Measurements from ENCODE around the gene CLIP4.
"Not testable (repeated sequence)": the region's sequence is repeated elsewhere in the genome, so short reads cannot be mapped to it uniquely, and the experiment has no call there.

The CLIP4 gene
- 52.4 to 91.4 (median 83.2) reads per million in 4 donors for total RNA-seq

DNA sequence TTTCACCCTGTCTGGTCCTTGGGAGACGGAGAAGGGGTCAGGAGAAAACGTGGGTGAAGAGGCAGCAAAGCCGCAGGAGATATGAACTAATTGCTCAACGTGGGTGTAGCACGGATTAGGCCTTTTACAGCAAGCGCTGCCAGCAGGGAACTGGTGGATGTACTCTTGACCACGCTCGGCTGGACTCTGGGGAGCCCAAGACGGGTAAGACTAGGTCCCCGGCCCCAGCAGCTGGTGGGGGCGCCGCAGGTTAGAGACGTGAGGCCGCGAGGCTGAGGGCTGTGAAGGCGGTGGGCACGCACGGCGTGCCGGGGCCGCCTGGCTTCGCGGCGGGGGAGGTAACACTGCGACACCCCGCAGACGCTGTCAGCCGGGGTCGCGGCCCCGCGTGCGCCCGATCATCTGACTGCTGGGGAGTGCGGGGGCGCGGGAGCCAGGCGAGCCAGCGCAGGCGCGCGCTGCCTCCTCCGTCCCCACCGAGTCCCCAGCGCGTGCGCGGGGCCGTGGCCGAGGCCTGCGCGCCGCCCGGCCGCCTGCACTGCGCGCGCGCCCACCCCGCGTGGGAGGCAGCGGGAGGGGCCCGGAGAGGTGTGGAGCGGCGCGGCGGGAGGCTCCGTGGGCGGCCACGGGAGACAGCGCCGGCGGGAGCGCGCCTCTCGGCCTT lies at the start of gene CLIP4:
TSS of gene CLIP4 (plus strand) at position 470 of the 664 bp plus-strand sequence. CDS start 5,974 bp downstream, outside the sequence.
- DNase-seq: peak; percentile 48 to 75 (median 56)

DNA sequence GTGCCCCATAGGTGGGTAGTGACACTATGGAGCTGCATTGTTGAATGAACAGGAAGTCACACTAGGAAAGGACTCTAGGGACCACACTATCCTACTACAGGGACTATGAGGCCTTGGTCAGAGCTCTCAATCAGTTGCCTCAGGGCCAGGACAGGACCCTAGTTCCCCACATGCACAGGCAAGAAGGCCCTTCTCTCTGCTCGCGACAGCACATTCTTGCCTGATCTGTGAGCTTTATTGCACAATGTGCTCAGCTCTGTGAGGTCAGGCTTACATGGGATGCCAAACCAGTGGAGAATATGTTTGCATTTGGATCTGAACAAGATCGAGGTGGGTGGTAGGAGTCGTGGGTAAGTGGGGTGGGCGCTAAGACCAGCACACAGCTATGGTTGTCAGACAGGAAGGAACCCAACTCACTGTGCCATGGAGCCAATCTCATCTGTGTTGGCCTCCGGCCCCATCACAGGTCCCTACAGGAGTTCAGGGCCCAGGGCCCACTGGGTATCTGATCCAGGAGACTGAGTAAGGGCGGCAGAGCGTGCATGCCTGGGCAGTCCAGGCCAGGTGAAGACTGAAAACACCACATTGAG lies 48.8 kb upstream of the CLIP4 start:
- no peak for DNase-seq

- DNase-seq: no peak
Measured at GRCh38 chr2:29066997-29067605, 48.1 kb upstream of the CLIP4 start.

- no peak for DNase-seq
Measured at GRCh38 chr2:29068513-29068912, 46.7 kb upstream of the CLIP4 start.

DNA sequence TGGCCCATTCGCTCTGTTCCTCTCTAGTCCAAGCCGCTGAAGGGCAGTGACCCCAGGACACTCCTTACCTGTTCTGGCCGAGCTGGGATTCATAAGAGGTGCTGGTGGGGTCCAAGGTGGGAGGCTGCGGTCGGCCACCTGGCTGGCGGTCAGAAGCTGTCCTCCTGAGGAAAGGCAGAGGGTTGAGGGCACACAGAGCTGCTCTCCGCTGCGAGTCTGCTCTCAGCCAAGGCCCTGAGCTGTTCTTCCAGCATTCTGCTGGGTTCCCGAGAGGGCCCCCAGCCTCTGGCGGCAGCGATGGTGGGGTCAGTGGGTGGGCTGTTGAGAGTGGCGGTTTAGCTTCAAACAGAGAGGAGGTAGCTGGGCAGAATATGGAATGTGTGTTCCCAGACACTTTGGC lies 44.7 kb upstream of the CLIP4 start:
- no peak for DNase-seq

DNA sequence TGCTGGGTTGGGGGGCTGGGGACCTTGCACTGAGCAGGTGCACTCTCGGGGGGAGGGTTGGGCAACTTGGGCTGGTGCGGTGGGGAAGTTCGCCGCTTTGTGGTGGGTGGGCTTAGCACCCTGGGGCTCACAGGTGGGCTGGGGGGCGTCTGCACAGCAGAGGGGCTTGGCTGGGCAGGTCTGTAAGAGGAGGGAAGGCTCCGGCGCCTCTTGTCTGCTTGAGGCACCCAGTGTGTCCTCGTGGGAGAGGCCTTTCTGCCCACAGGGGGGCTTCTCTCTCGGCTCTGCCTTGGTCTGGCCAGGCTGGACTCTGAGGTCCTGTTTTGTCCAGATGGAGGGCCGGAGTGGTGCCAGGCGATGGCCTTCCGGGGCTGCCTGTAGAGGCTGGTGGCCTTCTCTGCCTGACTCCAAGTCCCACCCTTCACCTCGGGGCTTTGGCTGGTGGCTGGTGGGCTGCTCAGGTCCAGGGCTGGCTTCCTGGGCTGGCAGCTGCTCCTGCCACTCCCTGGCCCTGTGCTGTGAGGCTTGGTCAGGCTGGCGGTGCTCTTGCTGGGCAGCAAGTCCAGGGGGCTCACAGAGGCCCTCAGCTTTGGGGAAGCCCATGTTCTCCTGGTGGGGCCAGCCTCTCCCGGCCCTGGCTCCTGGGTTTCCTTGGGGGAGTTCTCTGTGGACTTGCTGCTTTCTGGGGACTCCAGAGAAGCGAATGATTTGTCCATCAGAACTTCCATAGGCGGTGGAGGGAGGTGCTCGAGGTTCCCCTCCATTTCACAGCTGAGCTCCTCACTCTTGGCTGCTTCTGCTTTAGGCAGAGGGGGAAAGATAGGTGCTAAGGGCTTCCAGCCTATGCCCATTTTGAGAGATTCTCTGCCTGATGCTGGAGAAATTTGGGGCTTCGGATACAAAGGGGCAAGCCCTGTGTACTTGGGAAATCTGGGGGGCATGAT lies 43.9 kb upstream of the CLIP4 start:
- DNase-seq: no peak

DNA sequence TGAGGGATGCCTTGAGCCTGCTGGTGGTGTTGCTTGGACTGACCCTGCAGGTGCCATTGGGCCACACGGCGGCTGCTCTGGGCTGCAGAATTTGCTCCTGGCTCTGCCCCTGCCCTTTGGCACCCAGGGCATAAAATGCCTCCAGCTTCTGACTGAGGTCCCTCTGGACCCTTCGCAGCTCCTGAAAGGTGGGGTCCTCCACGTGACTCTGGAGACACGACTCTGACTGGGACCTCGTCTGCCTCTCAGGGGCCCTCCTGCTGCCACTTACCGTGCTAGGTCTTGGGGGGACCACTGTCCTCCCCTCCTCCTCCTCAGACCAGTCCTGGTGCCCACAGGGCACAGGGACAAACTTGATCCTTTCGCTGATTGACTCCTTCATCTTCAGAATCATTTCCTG lies 43.0 kb upstream of the CLIP4 start:
- no peak for DNase-seq

- DNase-seq: no peak
Measured at GRCh38 chr2:29072971-29073725, 42.1 kb upstream of the CLIP4 start.

DNA sequence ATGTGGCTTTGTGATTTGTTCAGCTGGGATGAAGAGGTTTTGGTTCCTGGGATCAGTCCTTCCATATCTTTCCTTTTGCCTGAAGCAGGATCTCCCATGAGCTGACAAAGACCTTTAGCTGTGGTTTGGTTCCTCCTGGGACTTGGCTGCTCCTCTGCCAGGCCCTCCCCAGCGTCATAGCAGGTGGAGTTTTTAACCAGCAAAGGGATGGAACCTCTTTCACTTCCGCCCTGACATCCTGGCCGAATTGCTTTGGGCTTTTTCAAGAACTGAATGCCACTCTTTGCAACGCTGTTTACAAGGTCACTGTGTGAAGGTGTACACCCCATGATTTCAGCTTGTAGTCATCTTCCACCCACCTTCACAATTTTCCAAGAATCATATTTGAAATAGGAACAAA lies 41.3 kb upstream of the CLIP4 start:
- DNase-seq: no peak

DNA sequence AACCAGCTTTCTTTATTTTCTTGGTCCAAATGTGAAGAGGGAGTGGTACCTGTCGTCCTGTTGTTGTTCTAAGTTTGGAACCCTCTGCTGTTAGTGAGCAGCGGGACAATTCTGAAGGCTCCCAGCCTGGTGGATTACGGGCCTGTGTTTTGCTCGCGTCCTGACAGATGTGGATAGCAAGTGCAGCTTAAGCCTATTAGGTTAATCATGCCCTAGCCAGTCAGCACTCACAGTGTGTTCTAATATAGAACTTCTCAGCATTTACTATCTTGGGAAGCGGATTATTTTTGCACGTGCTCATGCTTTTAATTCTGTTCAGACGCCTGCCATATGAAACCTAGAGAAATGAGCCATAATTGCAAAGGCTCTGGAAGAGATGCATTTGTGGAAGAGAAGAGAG lies 40.8 kb upstream of the CLIP4 start, which contains the start of gene PCARE:
TSS of gene PCARE (minus strand) at position 113 of the 400 bp plus-strand sequence. CDS start 262 bp downstream, outside the sequence.
- no peak for DNase-seq

DNA sequence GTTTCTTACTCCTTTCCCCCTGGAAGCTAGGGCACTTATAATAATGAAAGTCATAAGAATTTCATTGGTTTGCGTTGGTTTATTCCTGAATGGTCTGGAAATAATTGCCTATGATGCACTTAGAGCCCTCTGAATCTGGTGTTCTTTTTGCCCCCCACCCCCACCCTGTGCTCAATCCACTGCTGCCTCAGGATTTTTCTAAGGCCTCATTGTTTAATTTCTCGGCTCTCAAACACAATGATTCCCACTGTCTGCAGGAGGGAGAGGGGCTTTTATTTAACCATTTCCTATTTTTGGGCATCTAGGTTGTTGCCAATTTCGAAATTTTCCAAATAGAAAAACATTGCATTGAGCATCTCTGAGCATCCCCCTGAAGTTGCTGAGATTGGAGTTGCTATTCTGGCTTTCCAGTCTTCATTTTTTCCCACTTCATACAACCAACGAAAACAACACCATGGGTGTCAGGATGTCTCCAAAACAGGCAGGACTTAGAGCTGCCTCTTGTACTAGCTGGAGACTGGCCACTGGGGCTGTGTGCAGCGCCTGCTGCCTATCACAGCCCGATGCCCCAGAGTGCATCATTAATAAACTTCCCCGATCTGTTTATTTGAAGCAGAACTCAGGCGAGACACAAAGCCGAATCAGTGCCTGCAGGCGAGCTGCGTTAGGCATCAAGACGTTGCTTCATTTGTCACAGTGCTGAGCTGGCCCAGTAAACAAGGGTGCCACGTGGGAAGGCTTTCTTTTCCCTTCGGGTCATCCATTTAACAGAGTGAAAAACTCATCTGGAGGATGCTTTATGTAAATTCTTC lies 39.1 kb upstream of the CLIP4 start:
- no peak for DNase-seq

- DNase-seq: no peak
Measured at GRCh38 chr2:29079887-29080286, 35.3 kb upstream of the CLIP4 start.

DNA sequence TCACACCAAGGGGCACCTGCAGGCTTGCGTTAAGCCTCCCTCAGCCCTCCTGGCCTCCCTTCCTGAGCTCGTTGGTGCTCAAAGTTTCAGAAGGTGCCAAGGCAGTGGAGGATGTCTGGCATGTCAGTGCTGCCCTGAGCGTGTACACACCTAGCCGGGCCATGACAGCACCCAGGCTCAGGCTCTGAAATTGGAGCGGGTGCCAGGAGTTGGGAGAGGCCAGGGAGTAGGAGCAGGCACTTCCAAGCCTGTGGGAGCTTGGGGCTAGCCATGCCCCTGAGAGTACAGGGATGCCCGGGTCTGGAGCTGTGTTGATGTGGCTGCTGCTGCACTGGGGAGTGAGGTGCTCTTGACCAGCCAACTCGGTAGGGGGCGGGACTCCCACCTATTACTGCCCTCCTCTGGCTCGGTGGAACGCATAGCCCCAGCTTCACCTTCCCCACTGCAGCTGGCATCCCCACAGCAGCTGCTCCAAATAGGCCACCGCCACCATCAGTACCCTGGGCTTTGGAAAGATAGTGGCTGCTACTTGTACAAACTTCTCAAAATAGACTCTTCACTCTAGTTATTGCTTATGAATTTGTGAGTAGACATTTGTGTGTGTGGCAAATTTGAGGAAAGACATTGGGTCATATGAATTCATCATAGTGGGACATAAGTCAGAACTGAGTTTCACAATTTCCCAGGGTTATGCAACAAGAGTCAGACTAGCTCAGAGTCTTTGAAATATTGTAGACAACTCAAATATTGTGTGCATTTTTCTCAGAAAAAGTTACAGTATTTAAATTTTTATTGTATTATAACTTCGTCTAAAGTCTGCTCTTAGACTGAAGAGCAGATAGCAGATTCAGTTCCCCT lies 34.1 kb upstream of the CLIP4 start:
- DNase-seq: no peak

GRCh38 chr2:29082804-29083495 lies 32.3 kb upstream of the CLIP4 start:
- no peak for DNase-seq

DNA sequence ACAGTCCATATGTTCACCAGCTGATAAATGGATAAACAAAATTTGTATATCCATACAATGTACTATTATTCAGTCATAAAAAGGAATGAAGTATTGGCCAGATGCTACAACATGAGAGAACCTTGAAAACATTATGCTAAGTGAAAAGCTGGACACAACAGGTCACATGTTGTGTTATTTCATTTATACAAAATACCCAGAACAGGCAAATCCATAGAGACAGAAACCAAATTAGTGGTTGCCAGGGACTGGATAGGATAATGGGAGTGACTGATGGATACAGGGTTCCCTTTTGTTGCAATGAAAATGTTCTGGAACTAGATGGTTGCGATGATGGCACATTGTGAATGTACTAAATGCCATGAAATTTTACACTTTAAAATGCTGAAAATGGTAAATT lies 30.7 kb upstream of the CLIP4 start:
- no peak for DNase-seq

DNA sequence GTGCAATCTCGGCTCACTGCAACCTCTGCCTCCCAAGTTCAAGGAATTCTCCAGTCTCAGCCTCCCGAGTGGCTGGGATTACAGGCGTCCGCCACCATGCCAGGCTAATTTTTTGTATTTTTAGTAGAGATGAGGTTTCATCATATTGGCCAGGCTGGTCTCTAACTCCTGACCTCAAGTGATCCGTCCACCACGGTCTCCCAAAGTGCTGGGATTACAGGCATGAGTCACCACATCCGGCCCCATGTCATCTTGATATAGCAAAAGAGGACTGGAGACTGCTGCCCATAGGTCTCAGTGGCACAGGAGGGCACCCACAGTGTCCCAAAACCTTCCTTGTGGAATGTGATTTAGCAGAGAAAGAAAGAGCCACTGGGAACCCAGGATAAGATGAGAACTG lies 24.9 kb upstream of the CLIP4 start:
- not testable (repeated sequence) for DNase-seq

DNA sequence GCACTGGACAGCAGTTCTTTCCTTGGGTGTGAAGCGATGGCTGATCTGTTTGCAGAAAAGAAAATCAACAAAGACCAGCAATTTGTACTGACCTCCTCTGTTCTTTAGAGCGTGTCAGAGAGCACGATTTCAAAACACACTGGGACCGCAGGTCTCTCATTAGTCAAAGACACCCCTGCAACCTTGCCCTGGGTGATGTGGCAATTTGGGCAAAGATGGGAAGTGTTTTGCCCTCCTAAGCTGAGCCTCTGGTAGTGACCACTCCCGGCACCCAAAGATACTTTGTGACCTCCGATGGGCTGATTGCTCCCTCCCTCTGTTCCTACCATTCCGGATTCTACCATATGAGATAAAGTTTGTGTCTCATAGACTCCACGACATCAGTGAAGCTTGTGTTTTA lies 18.2 kb upstream of the CLIP4 start:
- DNase-seq: no peak

DNA sequence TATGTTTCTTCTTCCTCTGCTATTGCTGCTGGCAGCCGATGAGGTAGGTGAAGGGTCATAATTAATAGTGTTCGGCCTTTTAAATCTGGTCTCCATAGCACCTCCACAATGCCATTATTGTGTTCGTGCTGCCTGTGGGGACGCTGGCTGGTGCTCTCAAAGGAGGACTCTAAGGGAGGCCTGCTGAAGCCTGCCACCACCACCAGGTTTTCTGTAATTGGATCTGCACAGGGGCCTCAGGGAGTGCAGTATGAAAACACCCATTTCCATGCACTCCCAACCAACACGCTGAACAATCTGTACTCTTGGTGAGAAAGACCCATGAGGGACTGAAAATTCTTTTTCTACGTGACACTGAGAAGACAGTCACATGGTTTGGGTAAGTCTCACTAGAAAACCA lies 17.6 kb upstream of the CLIP4 start:
- DNase-seq: no peak

DNA sequence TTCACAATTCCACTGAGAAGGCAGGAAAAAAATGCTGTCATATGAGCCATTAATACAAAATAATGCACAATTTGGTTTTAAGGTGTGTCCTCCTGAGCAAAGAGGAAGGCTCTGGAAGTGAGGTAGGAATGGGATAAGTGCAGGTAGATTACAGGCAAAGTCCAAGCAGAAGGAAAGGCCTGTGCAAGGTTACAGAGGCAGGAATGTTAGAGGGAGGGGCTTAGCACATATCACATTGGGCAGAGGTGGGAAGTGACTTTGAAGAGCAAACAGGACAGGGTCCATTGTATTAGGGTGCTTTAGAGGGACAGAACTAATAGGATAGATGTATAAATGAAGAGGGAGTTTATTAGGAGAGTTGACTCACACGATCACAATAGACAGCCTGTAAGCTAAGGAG lies 14.7 kb upstream of the CLIP4 start:
- DNase-seq: no peak

DNA sequence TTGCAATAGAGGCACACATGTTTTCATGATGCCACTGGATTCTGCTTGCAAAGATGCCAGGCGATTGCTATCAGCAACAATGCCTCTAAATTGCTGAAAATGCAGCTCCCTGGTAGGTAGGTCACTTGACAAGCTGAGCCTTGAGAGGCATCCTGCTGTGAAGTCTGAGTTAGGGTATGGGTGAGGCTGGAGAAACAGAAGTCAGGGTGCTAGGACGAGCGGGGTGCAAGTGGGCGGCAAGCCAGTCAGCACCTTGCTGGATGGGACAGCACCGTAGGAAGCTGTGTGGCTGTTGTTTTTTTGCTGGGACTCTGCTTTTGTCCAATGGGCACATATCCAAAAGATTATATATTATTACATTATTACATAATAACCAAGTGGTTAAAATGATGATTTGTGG lies 10.5 kb upstream of the CLIP4 start:
- no peak for DNase-seq

All from T-helper 1 cell (primary cell).